Prostate gland (tissue), 2 donors: ENCODE data around the gene SH3PXD2A. TPM values are rescaled to one million over a fixed set of nuclear protein-coding genes. Genes with fewer than 3 reads are reported as not detected.

Source experiments
- DNase-seq: peaks from one replicate; pipeline ENCODE4 v3.0.0-alpha.2; 2019; ENCODE audit warnings: low spot score
- H3K27ac ChIP-seq, 2 donors: fragments of 200-600 bp; sonication (generic); 2 replicates each; pipeline ENCODE4 v1.5.1; 2017 to 2019
- H3K27me3 ChIP-seq: fragments of 200-600 bp; sonication (generic); replicated peaks from 2 replicates; pipeline ENCODE4 v1.5.1; 2019; ENCODE audit not compliant: insufficient read depth
- H3K36me3 ChIP-seq, 2 donors: fragments of 200-600 bp; sonication (generic); 1 replicate in 1 of 2; 2 replicates in 1 of 2; pipeline versions ENCODE4 v1.5.1 to v1.8.1; 2017 to 2019
- H3K4me1 ChIP-seq: fragments of 200-600 bp; sonication (generic); replicated peaks from 2 replicates; pipeline ENCODE4 v1.5.1; 2019
- H3K4me3 ChIP-seq, 2 donors: fragments of 200-600 bp; sonication (generic); 2 replicates each; pipeline ENCODE4 v1.5.1; 2017 to 2019
- H3K9me3 ChIP-seq: fragments of 200-600 bp; sonication (generic); 2 replicates; pipeline ENCODE4 v1.5.1; 2017
- POLR2A ChIP-seq: fragments of 450-650 bp; IDR thresholded peaks from one replicate; pipeline ENCODE4 v1.6.1; 2016; ENCODE audit warnings: antibody characterized with exemption, mild to moderate bottlenecking
- POLR2AphosphoS5 ChIP-seq: sonication (generic); formaldehyde crosslinking; IDR thresholded peaks from one replicate; pipeline ENCODE4 v1.6.1; 2017; ENCODE audit warnings: antibody characterized with exemption
- WGBS: methylation state at CpG from one replicate; pipeline ENCODE4 v1.1.5; 2018; 5-methylcytosine and 5-hydroxymethylcytosine counted together
- intact Hi-C: fragments of 100-400 bp; cut with DNase I; formaldehyde crosslinking; loops from one replicate; pipeline ENCODE4 v1.14.2; 2022
- total RNA-seq, 2 donors: library from RNA; depleted of rRNA; stranded (reverse); fragments of >200 nt; gene quantifications; one replicate each; pipeline ENCODE4 v1.1.0, GENCODE V29; 2016
- TF ChIP-seq, protein P1 (sequence below), 4 experiments: fragments of 200-600 bp in 2 of 4; fragments of 450-650 bp in 2 of 4; sonication (generic) in 2 of 4; IDR thresholded peaks; 1 replicate in 3 of 4; 2 replicates in 1 of 4; pipeline ENCODE4 v1.5.1; 2016 to 2019; ENCODE audit warnings: antibody characterized with exemption in 4 of 4, mild to moderate bottlenecking in 2 of 4, moderate library complexity in 2 of 4

Gene SH3PXD2A
- total RNA-seq, 2 donors from 2014 or later, result 14.2 to 26.4 TPM

DNA sequence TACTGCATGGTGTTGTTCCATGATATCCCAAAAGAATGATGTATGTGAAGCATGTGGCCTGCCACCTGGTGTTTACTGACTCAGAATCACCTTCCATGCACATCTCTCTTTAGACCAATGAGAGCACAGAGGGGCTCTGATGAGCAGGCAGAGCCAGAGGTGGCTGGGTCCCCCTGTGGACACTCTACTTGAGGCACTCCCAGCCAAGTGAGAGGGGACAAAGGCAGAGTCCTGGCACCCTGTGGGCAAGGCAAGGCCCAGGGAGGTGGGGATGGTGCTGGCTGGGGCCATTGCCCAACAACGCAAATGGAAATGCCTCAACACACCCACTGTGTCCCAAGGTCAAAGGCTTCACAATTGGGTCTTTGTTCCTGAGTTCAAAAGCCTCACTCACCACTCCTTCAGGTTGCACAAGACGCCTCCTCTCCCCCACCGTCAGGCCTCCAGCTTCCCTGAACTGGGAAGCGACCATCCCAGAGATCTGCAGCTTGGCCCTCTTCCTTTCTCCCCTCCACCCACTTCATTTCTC, 197.3 kb downstream of the SH3PXD2A start:
- TF ChIP-seq POLR2AphosphoS5 (no peak), POLR2A (no peak)
- TF ChIP-seq, protein P1, sequence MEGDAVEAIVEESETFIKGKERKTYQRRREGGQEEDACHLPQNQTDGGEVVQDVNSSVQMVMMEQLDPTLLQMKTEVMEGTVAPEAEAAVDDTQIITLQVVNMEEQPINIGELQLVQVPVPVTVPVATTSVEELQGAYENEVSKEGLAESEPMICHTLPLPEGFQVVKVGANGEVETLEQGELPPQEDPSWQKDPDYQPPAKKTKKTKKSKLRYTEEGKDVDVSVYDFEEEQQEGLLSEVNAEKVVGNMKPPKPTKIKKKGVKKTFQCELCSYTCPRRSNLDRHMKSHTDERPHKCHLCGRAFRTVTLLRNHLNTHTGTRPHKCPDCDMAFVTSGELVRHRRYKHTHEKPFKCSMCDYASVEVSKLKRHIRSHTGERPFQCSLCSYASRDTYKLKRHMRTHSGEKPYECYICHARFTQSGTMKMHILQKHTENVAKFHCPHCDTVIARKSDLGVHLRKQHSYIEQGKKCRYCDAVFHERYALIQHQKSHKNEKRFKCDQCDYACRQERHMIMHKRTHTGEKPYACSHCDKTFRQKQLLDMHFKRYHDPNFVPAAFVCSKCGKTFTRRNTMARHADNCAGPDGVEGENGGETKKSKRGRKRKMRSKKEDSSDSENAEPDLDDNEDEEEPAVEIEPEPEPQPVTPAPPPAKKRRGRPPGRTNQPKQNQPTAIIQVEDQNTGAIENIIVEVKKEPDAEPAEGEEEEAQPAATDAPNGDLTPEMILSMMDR (IDR thresholded peaks at IDR 0.05), result no peak
- intact Hi-C loops, result no loop called here
- Histone ChIP-seq H3K27ac (no peak overlapping the region), H3K9me3 (no peaks in the 10 kb centered on the region), H3K4me3 (no peak overlapping the region), H3K4me1 (no peaks in the 10 kb centered on the region), H3K36me3 (no peaks in the 10 kb centered on the region), H3K27me3 (no peaks in the 10 kb centered on the region)
- 84% methylated on average over 4 of the region's 4 CpGs for WGBS
- no peak for DNase-seq

DNA sequence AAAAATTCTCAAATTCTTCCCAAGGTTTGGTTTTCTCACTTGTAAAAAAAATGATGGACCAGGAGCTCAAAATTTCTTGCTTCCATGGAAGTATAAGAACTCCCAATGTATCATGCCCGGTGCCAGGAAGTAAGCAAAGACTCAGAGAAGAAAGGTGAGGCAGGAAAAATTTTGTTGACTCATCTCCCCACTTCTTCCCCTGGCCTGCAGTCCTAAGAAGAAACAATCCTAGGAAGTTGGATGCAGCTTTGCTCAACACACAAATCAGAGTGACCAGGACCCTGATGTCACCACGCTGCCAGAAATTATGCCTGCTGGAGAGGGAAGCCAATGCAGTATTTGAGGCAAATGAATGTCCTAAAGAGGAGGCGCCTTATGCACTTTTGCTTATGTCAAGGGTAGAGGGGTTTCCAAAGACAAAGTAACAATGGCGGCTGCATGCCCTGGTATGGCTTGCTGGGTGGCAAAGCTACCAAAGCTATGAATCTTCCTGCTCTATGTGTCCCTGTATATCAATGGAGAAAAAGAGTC, 198.2 kb downstream of the SH3PXD2A start:
- Histone ChIP-seq H3K9me3 (no peaks in the 10 kb centered on the region), H3K4me3 (no peak overlapping the region), H3K27ac (no peak overlapping the region), H3K4me1 (no peaks in the 10 kb centered on the region), H3K36me3 (no peaks in the 10 kb centered on the region), H3K27me3 (no peaks in the 10 kb centered on the region)
- 94% methylated on average over 4 of the region's 4 CpGs for WGBS
- DNase-seq, result no peak
- TF ChIP-seq POLR2AphosphoS5, result no peak
- TF ChIP-seq POLR2A, result no peak
- TF ChIP-seq, protein P1 (IDR thresholded peaks at IDR 0.05), result no peak
- intact Hi-C loops, result no loop called here

DNA sequence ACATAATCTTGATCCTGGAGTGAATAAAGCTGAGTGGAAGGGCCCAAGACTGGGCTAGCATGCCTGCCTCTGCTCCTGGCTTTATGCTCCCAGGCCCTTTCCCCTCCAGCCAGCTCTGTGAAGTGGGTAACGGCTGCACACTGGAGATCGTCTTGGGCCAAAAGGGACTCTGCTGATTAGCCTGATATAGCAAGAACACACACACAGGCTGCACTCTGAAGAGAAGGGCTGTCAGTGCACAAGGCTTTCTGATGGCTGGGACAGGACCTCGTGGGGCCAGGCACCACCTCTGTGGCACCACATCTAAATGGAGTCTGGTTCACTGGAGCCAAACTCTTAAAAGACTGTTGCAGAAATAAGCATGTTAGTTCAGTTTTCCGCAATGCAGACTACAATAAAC, 200.5 kb downstream of the SH3PXD2A start:
- intact Hi-C loops, result no loop called here
- 65% methylated on average over 4 of the region's 4 CpGs for WGBS
- Histone ChIP-seq H3K27ac (no peak overlapping the region), H3K4me1 (peaks cover 7% of the 10 kb centered on the region), H3K36me3 (no peaks in the 10 kb centered on the region), H3K27me3 (no peaks in the 10 kb centered on the region), H3K9me3 (no peaks in the 10 kb centered on the region), H3K4me3 (no peak overlapping the region)
- no peak for DNase-seq
- TF ChIP-seq POLR2A (no peak), POLR2AphosphoS5 (no peak)
- TF ChIP-seq, protein P1 (IDR thresholded peaks at IDR 0.05), result no peak

DNA sequence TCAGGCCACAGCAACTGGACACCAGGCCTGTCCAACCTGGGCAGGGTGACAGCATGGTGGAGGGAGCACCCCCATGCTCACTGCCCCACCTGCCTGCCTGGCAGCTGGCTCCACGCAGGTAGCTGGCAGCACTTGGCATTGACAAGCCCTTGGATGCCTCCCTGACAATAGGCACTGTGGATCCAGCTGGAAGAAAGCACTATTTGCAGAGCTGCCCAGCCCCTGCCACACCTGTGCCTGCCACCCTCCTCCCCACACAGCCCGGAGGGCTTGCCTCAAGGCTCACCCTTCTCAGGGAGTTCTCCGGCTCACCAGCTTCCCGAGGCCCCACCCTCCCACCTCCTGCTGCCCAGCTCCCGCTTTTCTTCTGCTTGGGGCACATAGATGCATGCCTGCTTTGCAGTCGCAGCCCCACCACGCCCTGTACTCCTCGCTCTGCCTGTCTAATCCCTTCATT, 201.8 kb downstream of the SH3PXD2A start:
- Histone ChIP-seq H3K4me1 (peaks cover 7% of the 10 kb centered on the region), H3K36me3 (no peaks in the 10 kb centered on the region), H3K27ac (no peak overlapping the region), H3K9me3 (no peaks in the 10 kb centered on the region), H3K27me3 (no peaks in the 10 kb centered on the region), H3K4me3 (no peak overlapping the region)
- 38% methylated on average over 8 of the region's 8 CpGs for WGBS
- intact Hi-C loops, result no loop called here
- DNase-seq, result peak; percentile 48
- TF ChIP-seq, protein P1 (IDR thresholded peaks at IDR 0.05), result no peak
- no peak for TF ChIP-seq POLR2A
- TF ChIP-seq POLR2AphosphoS5, result peak; percentile 10

DNA sequence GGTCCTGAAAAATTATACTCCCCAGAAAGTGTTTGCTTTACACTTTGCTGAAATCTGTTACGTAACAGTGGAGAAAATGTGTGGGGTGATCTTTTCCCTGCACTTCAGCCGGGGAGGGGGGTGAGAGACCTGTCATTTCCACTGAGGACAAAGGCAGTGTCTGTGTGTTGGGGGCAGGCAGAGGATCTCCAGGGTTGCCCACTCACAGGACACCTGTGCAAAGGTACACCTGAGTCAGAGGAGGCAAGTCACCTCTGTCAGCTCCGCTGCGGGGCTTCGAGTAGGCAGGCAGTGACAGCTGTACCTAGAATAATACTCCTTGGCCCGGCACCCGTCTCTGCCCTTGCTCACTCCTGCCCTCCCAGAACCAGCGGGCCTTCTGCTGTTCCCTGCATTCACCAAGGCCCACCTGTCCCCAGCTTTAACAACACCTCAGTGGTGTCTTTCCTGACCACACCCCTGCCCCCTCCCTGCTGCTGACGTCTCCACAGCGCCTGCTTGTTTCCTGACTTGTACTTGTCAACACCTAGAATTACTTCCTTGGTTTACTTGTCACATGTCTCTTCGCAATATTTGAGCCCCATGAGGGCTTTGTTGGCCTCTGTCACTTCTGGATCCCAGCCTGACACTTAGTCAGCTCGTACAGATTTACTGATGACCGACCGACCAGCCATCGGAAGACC, 202.6 kb downstream of the SH3PXD2A start:
- Histone ChIP-seq H3K27me3 (no peaks in the 10 kb centered on the region), H3K27ac (peak overlapping the region in 1 of 2 donors; percentile 0), H3K4me1 (peaks cover 7% of the 10 kb centered on the region), H3K36me3 (no peaks in the 10 kb centered on the region), H3K4me3 (no peak overlapping the region), H3K9me3 (no peaks in the 10 kb centered on the region)
- intact Hi-C loops, result no loop called here
- no peak for TF ChIP-seq POLR2AphosphoS5
- TF ChIP-seq, protein P1 (IDR thresholded peaks at IDR 0.05), result no peak
- no peak for TF ChIP-seq POLR2A
- WGBS, result 44% methylated on average over 15 of the region's 15 CpGs
- DNase-seq, result no peak
